Measurements from ENCODE around the gene MYT1.
A peak's percentile ranks its signal among the peaks of the same experiment; 100 is the strongest.

Gene MYT1

DNA sequence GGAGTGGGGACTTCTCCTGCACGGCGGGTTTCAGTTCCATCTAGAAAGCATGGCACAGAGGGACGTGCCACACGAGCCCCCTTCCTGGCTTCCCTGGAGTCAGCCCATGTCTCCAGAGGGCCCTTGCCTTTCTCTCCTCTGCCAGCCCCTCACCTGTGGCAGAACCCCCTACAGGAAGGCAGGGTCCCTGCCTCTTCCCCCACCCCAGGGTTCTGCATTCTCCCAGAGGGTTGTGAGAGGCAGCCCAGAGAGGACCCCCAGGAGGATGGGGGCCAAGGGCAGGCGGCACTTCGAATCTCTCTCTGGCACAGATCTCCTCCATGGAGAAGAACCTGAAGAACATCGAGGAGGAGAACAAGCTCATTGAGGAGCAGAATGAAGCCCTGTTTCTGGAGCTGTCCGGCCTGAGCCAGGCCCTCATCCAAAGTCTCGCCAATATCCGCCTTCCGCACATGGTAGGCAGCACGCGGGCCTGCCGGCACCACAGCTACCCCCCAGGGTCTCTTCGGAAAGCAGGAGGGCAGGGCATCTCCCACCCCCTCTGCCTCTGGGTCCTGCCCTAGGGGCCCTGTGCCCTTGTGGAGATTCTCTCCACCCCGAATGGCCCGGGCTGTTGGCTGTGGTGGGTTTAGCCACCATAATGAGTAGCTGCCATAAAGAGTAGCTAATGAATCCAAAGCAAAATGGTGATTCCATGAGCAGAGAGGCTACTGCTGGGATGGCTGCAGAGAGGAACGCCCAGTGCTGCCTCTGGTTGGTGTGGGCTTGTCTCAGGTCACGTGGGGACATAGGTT lies 75.4 kb downstream of the MYT1 start:
- ATAC-seq, result peak; percentile 3
- peaks cover 15% of the 10 kb centered on the region for H3K27me3 Mint-ChIP-seq
- no peak overlapping the region for H3K4me3 Mint-ChIP-seq
- peaks cover 14% of the 10 kb centered on the region for H3K4me1 Mint-ChIP-seq
- H3K27ac Mint-ChIP-seq, result peak overlapping the region; percentile 58
- no peaks in the 10 kb centered on the region for H3K36me3 Mint-ChIP-seq
- no peaks in the 10 kb centered on the region for H3K9me3 Mint-ChIP-seq

DNA sequence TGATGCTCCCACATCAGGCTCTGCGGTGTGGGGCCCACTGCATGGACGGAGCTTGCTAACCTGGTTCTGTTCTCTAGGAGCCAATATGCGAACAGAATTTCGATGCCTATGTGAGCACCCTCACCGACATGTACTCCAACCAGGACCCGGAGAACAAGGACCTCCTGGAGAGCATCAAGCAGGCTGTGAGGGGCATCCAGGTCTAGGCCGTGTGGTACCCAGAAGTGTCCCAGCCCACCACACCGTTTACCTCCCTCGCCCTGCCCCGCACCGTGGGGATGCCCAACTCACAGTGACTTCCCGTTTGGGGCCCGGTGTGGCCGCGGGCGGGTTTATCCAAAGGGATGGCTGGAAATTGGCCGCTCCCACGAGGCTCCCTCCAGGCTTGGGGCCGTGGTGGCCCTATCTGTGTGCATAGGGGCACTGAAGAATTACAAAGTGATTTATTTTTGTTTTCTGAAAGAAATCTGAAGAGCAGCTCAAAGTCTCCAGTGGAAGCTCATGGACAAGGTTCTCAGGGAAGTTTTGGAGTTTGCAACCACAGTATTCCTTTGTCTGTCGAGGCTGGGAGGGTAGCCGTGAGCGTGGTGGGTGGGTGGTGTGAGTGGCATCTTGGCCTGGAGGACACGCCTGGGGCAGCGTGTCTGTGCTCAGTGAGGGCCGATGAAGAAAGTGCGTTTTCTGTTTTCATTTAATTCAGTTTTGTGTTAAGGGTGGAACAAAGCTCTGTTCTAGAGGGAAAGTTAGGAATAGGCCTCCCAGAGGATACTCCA lies 76.2 kb downstream of the MYT1 start:
- Mint-ChIP-seq H3K27ac (no peak overlapping the region), H3K4me3 (no peak overlapping the region), H3K9me3 (no peaks in the 10 kb centered on the region), H3K4me1 (peaks cover 14% of the 10 kb centered on the region), H3K36me3 (no peaks in the 10 kb centered on the region), H3K27me3 (peaks cover 21% of the 10 kb centered on the region)
- no peak for ATAC-seq

DNA sequence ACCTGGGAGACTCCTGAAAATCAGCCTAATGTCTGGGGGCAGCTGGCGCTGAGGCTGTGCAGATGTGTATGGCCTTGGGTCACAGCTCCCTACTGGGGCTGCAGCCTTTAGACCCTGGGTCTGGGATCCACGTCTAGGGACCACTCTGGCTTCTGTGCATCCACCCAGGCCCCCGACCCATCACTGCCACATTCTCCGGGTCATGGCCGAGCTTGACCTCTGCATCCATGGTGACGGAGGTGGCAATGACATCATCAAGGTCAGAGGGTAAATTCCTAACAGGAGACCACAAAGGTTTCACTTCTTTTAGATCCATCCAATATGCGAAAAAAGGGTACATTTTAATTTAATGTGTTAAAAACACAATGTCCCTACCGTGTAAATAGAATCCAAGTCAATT lies 76.8 kb downstream of the MYT1 start:
- peaks cover 14% of the 10 kb centered on the region for H3K4me1 Mint-ChIP-seq
- peaks cover 27% of the 10 kb centered on the region for H3K27me3 Mint-ChIP-seq
- no peaks in the 10 kb centered on the region for H3K9me3 Mint-ChIP-seq
- no peak overlapping the region for H3K4me3 Mint-ChIP-seq
- H3K27ac Mint-ChIP-seq, result no peak overlapping the region
- ATAC-seq, result no peak
- H3K36me3 Mint-ChIP-seq, result no peaks in the 10 kb centered on the region

DNA sequence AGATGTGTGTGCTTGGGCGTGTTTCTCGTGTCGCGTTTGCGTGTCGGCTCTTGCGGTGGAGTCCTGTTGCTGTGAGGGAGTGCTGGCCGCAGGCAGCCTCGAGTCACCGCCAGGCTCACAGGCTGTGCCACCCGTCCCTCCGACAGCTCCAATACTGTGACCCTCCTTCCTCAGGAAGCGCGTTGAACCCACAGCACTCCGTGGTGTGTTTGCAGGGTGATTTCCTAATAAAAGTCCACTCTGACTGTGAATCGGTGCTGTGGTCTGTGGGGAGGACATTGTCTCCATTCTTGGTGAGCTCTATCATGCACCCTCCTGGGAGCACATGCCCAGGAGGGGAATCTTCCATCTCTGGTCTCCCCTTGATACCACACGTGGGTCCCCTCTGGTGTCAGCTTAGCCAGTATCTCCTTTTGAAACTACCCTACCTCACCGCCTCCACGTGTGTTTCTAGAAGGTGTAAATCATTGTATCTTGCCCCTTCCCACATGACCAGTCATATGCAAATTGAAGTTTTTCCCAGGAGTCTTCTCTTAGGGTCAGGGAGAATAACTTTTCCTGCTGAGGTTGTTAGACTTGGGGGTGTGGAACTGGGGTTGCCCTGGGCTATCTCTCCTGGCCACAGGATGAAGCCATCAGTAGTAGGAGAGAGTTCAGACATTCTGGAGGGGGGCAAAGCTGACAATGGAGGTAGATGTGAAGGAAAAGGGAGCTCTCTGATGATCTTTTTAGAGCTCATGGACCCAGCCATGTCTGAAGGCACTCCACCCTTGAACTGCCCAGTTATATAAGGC lies 77.9 kb downstream of the MYT1 start:
- ATAC-seq, result no peak
- H3K4me3 Mint-ChIP-seq, result no peak overlapping the region
- no peaks in the 10 kb centered on the region for H3K36me3 Mint-ChIP-seq
- H3K9me3 Mint-ChIP-seq, result no peaks in the 10 kb centered on the region
- H3K4me1 Mint-ChIP-seq, result peaks cover 14% of the 10 kb centered on the region
- no peak overlapping the region for H3K27ac Mint-ChIP-seq
- H3K27me3 Mint-ChIP-seq, result peaks cover 38% of the 10 kb centered on the region

DNA sequence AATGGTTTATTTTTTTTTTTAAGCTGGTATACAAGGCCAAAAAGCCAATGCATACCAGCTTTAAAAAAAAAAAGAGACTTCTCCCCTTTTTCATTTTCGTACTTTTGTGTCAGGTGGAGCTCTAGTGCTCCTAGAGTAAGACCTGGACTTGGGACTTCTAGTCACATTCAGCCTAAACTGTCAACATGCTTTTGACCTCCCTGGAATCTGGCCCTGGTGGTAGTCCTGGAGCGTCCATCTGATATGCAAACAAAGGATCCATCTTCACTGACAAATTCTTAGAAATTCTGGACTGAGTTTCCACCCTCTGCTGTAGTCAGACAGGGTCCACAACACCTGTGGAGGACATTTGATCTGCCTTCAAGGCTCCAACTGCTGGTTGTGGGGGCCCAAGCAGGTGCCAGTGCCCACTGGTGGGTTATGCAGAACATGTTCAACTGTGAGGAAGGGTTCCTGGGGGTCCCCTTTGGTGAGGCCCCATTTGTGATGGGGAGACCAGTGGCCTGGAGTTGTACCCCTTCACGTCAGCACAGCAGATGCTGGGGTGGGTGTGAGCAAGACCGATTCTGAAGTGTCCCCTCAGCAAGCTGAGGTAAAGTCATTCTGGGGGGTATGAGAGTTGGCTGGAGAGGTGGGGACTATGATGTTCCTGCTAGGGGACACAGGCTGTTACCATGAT lies 78.7 kb downstream of the MYT1 start:
- no peak overlapping the region for H3K4me3 Mint-ChIP-seq
- H3K27me3 Mint-ChIP-seq, result peaks cover 43% of the 10 kb centered on the region
- ATAC-seq, result no peak
- H3K9me3 Mint-ChIP-seq, result no peaks in the 10 kb centered on the region
- peaks cover 20% of the 10 kb centered on the region for H3K4me1 Mint-ChIP-seq
- H3K27ac Mint-ChIP-seq, result no peak overlapping the region
- H3K36me3 Mint-ChIP-seq, result no peaks in the 10 kb centered on the region

- Mint-ChIP-seq H3K4me3 (no peak overlapping the region), H3K4me1 (peaks cover 13% of the 10 kb centered on the region), H3K9me3 (no peaks in the 10 kb centered on the region), H3K36me3 (no peaks in the 10 kb centered on the region), H3K27me3 (peaks cover 43% of the 10 kb centered on the region), H3K27ac (no peak overlapping the region)
- no peak for ATAC-seq
Observed at GRCh38 chr20:64244281-64244805, 80.1 kb downstream of the MYT1 start.

DNA sequence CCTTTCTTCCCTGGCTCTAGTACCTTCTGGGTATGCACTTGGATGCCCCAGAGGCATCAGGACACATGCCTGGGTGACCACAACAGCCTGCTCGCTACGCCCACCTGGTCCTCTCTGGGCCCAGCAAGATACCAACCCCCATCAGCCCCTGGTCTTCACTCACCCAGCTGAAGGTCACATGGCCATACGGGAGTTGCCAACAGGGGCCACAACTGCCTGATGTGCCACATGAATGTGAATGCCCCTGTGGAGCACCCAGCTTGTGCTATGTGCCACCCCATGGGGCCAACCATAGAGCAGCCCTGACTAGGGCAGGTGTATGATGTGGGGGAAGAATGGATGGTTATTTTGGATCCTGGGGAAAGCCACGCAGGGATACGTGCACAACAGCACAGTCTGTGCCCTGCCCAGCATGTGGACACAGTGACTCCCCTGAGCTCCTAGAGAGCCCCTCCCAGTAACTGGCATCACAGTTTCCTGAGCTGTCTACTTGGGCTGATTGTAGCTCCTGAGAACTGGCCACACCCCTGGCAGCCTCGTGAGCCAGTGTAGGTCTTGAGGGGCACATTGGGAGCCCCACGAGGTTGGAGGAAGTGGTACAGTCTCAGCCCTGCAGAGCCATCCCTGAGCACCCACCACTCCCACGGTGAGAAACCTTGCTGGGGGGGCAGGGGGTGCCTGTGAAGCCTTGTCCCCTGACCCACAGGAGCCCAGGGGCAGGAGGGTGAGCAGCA lies 80.8 kb downstream of the MYT1 start:
- Mint-ChIP-seq H3K4me3 (no peak overlapping the region), H3K27ac (no peak overlapping the region), H3K36me3 (no peaks in the 10 kb centered on the region), H3K9me3 (no peaks in the 10 kb centered on the region), H3K27me3 (peaks cover 43% of the 10 kb centered on the region), H3K4me1 (peaks cover 10% of the 10 kb centered on the region)
- ATAC-seq, result no peak

GRCh38 chr20:64245746-64246595 lies 81.7 kb downstream of the MYT1 start:
- Mint-ChIP-seq H3K9me3 (no peaks in the 10 kb centered on the region), H3K36me3 (no peaks in the 10 kb centered on the region), H3K4me1 (peaks cover 10% of the 10 kb centered on the region), H3K4me3 (no peak overlapping the region), H3K27ac (no peak overlapping the region), H3K27me3 (peaks cover 43% of the 10 kb centered on the region)
- no peak for ATAC-seq

DNA sequence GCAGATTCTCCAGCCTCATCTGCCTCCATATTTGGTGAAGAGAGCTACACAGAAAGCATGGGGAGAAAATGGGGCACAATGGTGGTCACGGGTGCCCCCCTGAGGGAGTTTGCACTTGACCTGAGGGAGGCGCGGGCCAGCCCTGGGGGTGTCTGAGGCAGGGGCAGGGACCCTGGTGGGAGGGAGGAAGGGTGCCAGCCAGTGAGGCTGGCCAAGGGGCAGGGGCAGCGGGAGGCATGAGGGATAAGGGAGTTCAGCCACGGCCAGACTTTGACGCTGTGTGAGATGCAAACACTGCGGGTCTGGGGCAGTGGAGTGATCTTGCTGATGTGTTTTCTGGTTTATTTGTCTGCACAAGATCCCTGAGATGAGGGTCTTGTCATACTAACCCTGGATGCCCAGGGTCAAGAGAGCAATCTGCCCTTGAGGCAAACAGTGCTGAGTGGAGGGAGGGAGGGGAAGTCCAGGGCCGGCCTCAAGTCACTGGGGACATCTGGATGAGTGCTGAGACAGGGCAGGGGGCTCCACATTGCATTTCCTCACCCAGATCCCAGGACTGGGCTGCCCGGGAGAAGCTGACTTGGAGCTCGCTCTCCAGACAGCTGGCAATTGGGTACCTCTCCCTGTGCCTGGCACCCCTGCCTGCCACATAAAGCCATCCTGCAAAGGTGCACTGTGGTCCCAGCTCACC lies 82.5 kb downstream of the MYT1 start:
- no peaks in the 10 kb centered on the region for H3K36me3 Mint-ChIP-seq
- no peak for ATAC-seq
- peaks cover 43% of the 10 kb centered on the region for H3K27me3 Mint-ChIP-seq
- no peaks in the 10 kb centered on the region for H3K9me3 Mint-ChIP-seq
- no peak overlapping the region for H3K4me3 Mint-ChIP-seq
- no peak overlapping the region for H3K27ac Mint-ChIP-seq
- H3K4me1 Mint-ChIP-seq, result peaks cover 10% of the 10 kb centered on the region

DNA sequence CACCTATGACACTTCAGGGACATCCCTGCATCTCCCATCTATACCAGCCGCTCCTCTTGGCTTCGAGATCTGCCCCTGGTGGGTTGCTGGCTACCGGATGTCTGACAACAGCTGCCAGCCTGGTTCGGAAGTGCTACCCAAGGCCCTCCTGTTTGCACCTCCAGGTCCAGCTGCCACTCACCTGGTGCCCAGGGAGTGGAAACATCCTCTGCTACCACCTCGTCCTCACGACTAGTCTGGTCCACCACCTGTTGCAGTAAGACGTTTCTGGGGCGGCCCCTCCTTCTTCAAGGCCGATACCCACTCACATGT lies 83.0 kb downstream of the MYT1 start:
- no peak for ATAC-seq
- no peaks in the 10 kb centered on the region for H3K36me3 Mint-ChIP-seq
- no peak overlapping the region for H3K4me3 Mint-ChIP-seq
- H3K27me3 Mint-ChIP-seq, result peaks cover 43% of the 10 kb centered on the region
- peaks cover 10% of the 10 kb centered on the region for H3K4me1 Mint-ChIP-seq
- H3K9me3 Mint-ChIP-seq, result no peaks in the 10 kb centered on the region
- H3K27ac Mint-ChIP-seq, result no peak overlapping the region

DNA sequence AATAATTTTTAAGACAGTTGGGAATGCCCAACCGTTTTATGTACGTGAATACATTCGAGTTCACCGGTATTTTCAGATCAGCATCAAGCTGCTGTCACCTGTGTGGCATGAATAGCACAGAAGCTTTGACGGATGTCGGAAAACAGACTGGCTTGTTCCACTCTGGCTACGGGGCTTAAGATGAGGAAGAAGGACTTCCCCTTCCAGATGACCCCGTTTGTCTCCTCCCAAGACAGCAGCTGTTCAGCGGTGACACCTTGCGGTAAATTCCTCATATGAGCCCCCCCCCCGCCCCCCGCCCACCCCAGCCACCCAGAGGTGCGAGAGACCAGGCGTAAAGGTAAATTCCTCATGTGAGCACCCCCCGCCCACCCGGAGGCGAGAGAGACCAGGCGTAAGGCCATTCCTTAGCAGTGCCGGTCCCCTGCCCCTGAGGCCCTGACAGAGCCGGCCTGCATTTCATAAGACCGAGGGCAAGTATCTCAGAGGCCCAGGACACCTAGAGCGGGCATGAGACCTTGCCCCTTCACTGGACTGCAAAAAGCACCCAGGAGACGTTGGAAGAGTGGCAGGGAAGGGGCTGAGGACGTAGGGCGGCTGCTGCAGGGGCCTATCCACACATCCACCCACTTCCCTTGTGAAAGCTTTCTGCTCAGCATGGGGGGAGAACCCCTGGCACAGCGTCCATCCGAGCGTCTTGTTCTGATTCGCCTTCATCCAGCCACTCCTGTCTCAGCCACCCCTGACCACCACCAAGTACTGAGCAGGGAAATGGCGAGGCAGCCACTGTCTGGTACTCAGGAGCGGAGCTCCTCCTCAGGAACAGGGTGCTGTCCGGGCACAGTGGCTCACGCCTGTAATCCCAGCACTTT lies 84.0 kb downstream of the MYT1 start:
- Mint-ChIP-seq H3K4me3 (no peak overlapping the region), H3K27me3 (peaks cover 36% of the 10 kb centered on the region), H3K4me1 (peaks cover 17% of the 10 kb centered on the region), H3K36me3 (no peaks in the 10 kb centered on the region), H3K27ac (no peak overlapping the region), H3K9me3 (no peaks in the 10 kb centered on the region)
- ATAC-seq, result peak; percentile 50

DNA sequence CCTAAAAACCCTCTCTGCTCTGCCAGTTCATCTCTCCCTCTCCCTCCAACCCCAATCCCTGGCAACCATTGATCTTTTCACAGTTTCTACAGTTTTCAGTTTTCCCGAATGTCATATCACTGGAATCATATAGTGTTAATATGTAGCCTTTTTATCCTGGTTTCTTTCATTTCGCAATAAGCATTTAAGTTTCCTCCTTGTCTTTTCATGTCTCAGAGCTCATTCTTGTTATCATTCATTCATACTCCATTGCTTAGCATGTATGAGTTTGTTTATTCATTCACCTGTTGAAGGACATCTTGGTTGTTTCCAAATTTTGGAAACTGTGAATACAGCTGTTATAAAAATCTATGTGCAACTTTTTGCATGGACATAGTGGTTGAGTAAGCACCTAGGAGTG lies 85.8 kb downstream of the MYT1 start:
- Mint-ChIP-seq H3K4me3 (no peak overlapping the region), H3K36me3 (no peaks in the 10 kb centered on the region), H3K4me1 (peaks cover 29% of the 10 kb centered on the region), H3K27me3 (peaks cover 24% of the 10 kb centered on the region), H3K9me3 (no peaks in the 10 kb centered on the region), H3K27ac (no peak overlapping the region)
- ATAC-seq, result no peak

All from stimulated activated memory B cell treated with anti-CD40 and anti-IgM and Interleukin-4, amounts not matched to agents 10 μg/mL and 1 μg/mL and 100 μg/mL, for 72 hours (primary cell).